ENCODE results near the gene ZNF410.
"Not testable (repeated sequence)": the region's sequence is repeated elsewhere in the genome, so short reads cannot be mapped to it uniquely, and the experiment has no call there.

The ZNF410 gene

DNA sequence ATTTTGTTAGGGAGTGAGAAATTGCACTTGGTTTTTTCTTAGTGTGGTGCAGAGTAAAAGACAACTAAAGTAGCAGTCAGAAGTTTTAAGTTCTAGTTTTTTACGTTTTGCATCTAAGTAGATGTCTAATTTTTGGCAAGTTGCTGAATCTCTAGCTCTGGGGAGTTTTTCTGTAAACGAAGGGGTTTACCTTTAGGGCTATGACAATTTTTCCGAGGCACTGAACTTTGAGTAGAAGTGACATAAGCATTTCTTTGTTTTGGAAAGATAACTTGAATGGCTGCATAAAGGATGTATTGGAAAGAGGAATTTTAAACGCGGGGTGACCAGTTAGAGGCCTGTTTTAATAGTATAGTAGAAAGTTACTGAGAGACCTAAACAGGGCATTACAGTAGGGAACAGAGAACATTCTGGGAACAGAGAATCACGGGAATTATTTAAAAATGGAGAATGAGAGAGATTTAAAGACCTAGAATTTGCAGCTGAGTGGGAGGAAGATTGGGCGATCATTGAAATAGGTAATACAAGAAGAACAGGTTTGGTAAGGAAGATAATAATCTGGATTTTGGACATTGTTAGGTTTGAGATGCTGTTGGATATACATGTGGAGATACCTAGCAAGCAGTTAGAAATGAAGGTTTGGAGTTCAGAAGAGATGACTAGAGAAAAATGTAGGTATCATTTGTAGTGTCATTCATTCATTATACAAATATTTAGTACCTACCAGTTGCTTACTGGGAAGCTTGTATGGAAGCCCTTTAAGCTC is 1.2 kb downstream of the ZNF410 start:
- no peak for DNase-seq

- no peak for DNase-seq
Measured at GRCh38 chr14:73888460-73888725, 1.7 kb downstream of the ZNF410 start.

DNA sequence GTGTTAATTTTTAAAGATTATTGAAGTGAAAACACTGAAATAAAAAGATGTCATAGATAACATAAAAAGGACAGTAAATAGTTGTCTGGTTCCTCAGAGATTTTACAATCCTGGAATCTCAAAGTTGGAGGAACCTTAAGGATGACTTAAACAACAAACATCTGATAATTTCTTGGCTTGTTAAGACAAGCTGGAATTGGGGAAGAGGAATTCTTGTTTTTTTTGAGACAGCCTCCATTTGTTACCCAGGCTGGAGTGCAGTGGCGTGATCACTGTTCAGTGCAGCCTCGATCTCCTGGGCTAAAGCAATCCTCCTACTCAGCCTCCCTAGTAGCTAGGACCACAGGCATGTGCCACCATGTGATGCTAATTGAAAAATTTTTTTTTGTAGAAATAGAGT is 2.3 kb downstream of the ZNF410 start:
- DNase-seq: no peak

DNA sequence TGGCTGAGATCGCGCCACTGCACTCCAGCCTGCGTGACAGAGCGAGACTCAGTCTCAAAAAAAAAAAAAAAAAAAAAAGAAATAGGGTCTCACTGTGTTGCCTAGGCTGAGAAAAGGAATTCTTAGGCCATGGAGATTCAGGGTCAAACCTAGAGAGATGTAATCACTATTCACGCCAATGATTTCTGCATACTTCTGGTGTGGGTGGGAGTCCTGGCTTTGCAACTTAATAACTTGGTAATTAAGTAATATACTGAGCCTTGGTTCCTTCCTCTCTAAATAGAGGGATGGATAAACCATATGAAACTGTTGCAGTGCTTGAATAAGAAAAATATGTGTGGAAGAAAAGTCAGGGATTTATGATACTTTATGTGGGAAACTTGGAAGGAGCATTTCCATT is 2.7 kb downstream of the ZNF410 start:
- DNase-seq: no peak

GRCh38 chr14:73894180-73894687 is 7.6 kb downstream of the ZNF410 start:
- not testable (repeated sequence) for DNase-seq

- DNase-seq: no peak
Measured at GRCh38 chr14:73895939-73896338, 9.3 kb downstream of the ZNF410 start.

DNA sequence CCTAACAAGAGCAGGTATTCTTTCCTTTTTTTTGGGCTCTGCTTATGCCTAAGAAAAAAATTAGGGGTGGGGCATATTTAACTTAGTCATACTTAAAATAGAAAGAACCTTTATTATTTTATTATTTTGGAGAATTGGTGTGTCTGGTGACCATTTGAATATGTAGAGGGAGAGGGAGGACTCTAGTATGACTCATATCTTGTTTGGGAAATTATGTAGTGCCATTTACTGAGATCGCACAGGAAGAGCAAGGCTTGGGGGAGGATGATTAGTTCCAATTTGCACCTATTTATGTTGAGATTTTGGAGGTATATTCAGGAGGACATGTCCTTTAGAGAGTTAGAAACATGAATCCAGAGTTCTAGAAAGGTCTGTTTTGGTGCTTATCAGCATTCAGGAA is 9.9 kb downstream of the ZNF410 start:
- DNase-seq: no peak

DNA sequence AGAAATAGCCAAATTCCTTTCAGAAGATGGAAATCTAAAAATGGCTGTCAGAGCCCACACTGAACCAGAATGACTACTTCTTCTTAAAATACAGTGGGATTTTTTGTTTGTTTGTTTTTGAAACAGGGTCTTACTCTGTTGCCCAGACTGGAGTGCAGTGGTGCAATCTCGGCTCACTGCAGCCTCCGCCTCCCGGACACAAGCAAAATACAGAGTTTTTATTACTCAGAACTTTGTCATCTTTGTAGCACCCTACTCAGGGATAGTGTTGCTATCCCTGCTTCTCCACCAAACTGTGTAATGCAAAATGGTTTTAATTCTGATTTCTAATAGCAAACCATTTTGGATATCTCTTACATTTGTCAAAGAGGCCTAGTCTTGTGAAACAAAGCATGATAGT is 16.4 kb downstream of the ZNF410 start:
- DNase-seq: no peak

DNA sequence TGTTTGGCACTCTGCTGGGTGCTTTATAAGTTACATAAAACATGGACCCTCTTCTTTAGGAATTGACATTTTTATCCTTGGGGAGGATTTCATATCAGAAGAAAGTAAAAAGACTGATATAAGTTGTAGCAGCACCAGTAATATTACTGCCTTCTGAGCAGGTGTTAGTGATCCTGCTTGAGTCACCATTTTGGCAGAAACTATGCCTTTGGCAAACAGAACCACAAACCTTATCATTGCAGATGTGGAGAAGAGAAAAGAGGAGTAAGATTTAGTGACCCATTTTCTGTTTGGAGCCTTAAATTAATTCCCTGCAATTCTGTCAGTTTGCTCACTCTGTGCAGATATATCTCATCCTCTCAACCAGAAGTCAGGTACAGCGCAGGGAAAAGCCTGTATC is 23.0 kb downstream of the ZNF410 start:
- no peak for DNase-seq

GRCh38 chr14:73913256-73913655 is 26.6 kb downstream of the ZNF410 start:
- DNase-seq: no peak

DNA sequence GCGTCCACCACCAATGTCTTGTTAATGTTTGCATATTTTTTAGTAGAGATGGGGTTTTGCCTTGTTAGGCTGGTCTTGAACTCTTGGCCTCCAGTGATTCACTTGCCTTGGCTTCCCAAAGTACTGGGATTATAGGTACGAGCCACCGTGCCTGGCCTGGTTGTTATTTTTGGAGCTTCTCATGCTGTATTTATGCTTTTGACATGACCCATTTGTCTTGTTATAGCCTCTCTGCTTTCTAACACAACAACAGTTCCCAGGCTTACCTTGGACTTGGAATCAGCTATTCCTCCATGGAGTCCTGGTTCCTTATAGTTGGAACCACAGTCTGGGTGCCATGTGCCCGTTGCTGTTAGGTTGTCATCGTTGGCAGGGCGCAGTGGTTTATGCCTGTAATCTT is 29.7 kb downstream of the ZNF410 start:
- no peak for DNase-seq

DNA sequence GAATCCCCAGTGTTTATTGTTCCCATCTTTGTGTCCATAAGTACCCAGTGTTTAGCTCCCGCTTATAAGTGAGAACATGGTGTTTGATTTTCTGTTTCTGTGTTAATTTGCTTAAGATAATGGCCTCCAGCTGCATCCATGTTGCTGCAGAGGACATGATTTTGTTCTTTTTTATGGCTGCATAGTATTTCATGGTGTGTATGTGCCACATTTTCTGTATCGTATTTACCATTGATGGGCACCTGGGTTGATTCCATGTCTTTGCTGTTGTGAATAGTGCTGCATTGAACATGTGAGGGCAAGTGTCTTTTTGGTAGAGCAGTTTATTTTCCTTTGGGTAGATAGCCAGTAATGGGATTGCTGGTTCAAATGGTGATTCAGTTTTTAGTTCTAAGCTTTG is 32.8 kb downstream of the ZNF410 start:
- not testable (repeated sequence) for DNase-seq

DNA sequence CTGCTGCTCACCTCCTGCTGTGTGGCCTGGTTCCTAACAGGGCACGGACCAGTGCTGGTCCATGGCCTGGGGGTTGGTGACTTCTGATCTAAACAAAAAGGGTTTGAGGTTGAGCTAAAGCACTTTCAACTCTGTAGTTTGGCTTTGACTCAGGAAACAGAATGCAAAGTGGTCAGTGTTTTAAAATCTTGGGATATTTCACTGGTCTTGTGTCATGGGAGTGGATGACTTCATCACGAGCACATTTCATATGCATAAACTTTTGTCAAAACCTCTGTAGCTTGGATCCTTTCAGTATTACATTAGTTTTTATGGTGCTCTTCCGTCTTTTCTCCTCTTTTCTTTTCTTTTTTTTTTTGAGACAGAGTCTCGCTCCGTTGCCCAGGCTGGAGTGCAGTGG is 37.7 kb downstream of the ZNF410 start:
- DNase-seq: no peak

- no peak for DNase-seq
Measured at GRCh38 chr14:73935666-73936065, 49.0 kb downstream of the ZNF410 start.

GRCh38 chr14:73936548-73936947 is 49.9 kb downstream of the ZNF410 start:
- DNase-seq: no peak

DNA sequence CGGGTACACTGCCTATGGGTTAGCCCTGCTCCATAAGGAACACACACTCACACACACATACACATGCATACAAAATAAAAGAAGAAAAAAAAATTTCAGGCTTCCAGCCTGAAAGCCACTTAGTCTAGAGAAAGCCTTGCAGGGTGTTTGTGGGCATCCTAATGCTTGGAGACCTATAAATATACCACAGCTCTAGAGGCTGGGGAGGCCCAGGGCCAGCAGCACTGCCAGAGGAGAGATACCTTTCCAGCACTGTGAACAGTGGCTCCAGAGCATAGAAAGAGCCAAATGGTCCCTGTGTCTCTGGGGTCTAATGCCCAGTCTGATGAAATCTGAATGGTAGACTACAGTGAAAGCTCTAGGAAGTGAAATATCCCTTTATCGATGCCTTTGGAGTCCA is 50.4 kb downstream of the ZNF410 start:
- no peak for DNase-seq

DNA sequence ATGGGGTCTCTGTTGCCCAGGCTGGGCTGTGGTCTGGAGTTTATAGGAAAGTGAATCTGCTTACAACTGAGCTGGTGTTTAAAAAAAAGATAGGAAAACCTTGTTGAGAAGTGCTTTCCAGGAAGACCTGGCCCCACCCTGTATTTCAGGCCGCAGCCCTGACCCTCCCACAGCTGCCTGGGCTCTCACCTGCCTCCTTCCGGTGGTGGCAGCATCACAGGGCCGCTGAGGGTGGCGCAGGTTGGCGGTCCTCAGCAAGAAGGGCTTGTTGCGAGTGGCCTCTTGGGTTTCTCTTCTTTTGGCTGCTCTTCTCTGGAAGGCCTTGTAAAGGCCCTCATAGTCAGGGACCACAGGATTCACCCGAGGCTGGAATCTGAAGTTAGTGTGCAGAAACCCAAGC is 55.5 kb downstream of the ZNF410 start:
- no peak for DNase-seq

GRCh38 chr14:73943083-73943482 is 56.4 kb downstream of the ZNF410 start:
- DNase-seq: no peak

DNA sequence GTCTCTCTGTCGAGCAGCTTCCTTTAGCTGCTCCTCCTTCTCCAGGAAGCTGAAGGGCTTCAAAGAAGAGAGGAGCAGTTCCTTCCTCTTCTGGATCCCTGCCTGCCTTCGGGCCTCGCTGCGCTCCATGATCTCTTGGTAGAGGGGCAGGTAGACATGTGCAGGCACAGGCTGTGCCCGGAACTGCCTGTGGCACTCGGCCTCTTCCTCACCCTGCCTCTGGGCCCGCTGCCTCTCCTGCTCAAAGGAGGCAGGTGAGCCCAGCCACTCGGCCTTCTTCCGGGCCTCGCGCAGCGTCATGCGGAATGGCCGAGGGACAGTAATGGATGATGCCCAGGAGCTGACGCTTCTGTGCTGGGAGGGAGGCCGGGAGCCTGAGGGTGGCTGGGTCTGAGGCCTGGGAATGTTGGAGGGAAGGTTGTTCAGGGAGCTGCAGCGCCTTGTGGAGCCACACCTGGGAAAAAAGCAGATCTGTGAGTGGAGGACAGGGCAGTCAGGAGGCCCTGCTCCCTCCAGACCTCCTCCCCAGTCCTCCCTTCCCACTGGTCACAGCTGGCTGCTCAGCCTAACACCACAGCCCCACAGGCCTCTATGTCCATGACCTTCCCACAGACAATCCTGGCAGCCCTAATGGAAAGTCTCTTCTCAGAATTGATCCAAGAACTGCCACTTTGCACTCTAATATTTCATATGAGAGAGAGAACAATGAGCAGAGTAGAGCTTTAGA is 57.9 kb downstream of the ZNF410 start:
- DNase-seq: no peak

DNA sequence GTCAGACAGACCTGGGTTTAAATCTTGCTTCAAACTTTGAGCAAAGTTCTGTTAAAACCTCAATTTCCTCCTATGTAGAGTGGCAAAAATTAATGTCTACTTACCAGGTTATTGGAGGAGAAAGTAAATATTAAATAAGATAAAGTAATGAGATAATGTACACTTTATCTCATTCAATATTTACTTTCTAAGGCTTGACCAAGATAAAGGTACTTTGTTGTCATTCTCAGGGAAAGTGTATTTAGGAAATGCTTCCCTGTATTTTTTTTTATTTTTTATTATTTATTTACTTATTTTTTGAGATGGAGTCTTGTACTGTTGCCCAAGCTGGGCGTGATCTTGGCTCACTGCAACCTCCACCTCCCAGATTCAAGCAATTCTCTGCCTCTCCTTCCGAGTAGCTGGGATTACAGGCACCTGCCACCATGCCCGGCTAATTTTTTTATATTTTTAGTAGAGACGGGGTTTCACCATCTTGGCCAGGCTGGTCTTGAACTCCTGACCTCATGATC is 58.6 kb downstream of the ZNF410 start:
- DNase-seq: no peak

- peak; percentile 81 for DNase-seq
Measured at GRCh38 chr14:73949752-73950734, 63.4 kb downstream of the ZNF410 start, which contains the start of the genes COQ6 and FAM161B. COQ6 (plus strand) TSS chr14:73950302; CDS start chr14:73950333, 31 bp downstream. FAM161B (minus strand) TSS chr14:73950094; CDS start chr14:73950026, 68 bp downstream.

GRCh38 chr14:73953731-73954130 is 67.1 kb downstream of the ZNF410 start:
- no peak for DNase-seq

DNA sequence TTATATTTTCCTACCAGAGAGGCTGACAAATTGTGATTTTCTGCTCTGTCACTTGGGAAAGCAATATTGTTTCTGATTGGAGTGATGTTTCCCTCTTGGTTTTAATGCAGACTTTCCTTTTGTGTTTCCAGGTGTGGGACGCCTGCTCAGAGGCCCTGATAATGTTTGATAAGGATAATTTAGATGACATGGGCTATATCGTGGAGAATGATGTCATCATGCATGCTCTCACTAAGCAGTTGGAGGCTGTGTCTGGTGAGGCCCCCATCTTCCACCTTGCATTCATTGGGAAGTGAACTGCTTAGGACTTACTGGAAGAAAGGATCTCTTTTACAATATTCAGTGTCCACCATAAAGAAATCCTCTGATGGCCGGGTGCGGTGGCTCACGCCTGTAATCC is 69.0 kb downstream of the ZNF410 start:
- DNase-seq: no peak

Data from activated CD8-positive, alpha-beta memory T cell treated with anti-CD3 and anti-CD28 coated beads, Interleukin-2, amount 50 U/mL, for 4 hours (primary cell).